HepG2 (cell line): ENCODE data around the gene E2F3. TPM values are rescaled to one million over a fixed set of nuclear protein-coding genes. Genes with fewer than 3 reads are reported as not detected.

Experiments used
- ARID3A ChIP-seq: IDR thresholded peaks from 2 replicates; pipeline ENCODE4 v1.6.1; 2012; ENCODE audit warnings: low read depth, low read length, improper control_type of control experiment
- CHCHD3 ChIP-seq: sonication (generic); formaldehyde crosslinking; IDR thresholded peaks from 2 replicates; pipeline ENCODE4 v1.8.0; 2022; ENCODE audit warnings: mild to moderate bottlenecking, missing genetic modification reagents, moderate library complexity
- E2F5 ChIP-seq: sonication (generic); formaldehyde crosslinking; conservative IDR thresholded peaks from 2 replicates; pipeline ENCODE4 v1.4.0; 2020; ENCODE audit warnings: missing genetic modification reagents
- EED ChIP-seq: sonication (generic); formaldehyde crosslinking; IDR thresholded peaks from 2 replicates; pipeline ENCODE4 v1.5.0; 2020; ENCODE audit warnings: mild to moderate bottlenecking, missing genetic modification reagents
- EP300 ChIP-seq, 3 experiments: sonication (generic) in 1 of 3; formaldehyde crosslinking in 1 of 3; IDR thresholded peaks; 2 replicates each; pipeline versions ENCODE4 v1.5.1 to v1.6.1; 2011 to 2020; ENCODE audit warnings: low read depth in 2 of 3, low read length in 2 of 3, borderline replicate concordance in 1 of 3, improper control_type of control experiment in 1 of 3, mild to moderate bottlenecking in 1 of 3, missing genetic modification reagents in 1 of 3, moderate library complexity in 1 of 3
- FOXC1 ChIP-seq: sonication (generic); formaldehyde crosslinking; IDR thresholded peaks from 2 replicates; pipeline ENCODE4 v1.8.0; 2022; ENCODE audit warnings: mild to moderate bottlenecking, missing genetic modification reagents, borderline replicate concordance
- GATAD2A ChIP-seq: IDR thresholded peaks from 2 replicates; pipeline ENCODE4 v1.6.1; 2016
- MAFF ChIP-seq: IDR thresholded peaks from 2 replicates; pipeline ENCODE4 v1.6.1; 2011; ENCODE audit warnings: low read depth, low read length, improper control_type of control experiment
- MLX ChIP-seq: IDR thresholded peaks from 2 replicates; pipeline ENCODE4 v1.6.1; 2016
- MTA3 ChIP-seq: sonication (generic); formaldehyde crosslinking; IDR thresholded peaks from 2 replicates; pipeline ENCODE4 v1.4.0; 2020; ENCODE audit warnings: missing genetic modification reagents
- MYC ChIP-seq: sonication (generic); formaldehyde crosslinking; IDR thresholded peaks from 2 replicates; pipeline ENCODE4 v1.9.0; 2021; ENCODE audit warnings: missing genetic modification reagents, borderline replicate concordance
- NFE2 ChIP-seq: sonication (generic); formaldehyde crosslinking; IDR thresholded peaks from 2 replicates; pipeline ENCODE4 v1.4.0; 2020; ENCODE audit warnings: missing genetic modification reagents
- POLR2A ChIP-seq, 2 experiments: IDR thresholded peaks; 2 replicates each; pipeline ENCODE4 v1.6.1; 2011; ENCODE audit warnings: low read depth in 2 of 2, low read length in 2 of 2, mild to moderate bottlenecking in 1 of 2, moderate library complexity in 1 of 2; ENCODE audit not compliant: insufficient read depth in 1 of 2
- SMC3 ChIP-seq: IDR thresholded peaks from 2 replicates; pipeline ENCODE4 v1.6.1; 2011; ENCODE audit warnings: low read length, improper control_type of control experiment
- TFDP1 ChIP-seq: IDR thresholded peaks from 2 replicates; pipeline ENCODE4 v1.6.1; 2016; ENCODE audit warnings: missing compliant biosample characterization, missing genetic modification reagents, borderline replicate concordance
- ZFAT ChIP-seq: sonication (generic); formaldehyde crosslinking; conservative IDR thresholded peaks from 2 replicates; pipeline ENCODE4 v1.8.1; 2023; ENCODE audit warnings: missing genetic modification reagents, inconsistent platforms
- ZHX1 ChIP-seq: sonication (generic); formaldehyde crosslinking; IDR thresholded peaks from 2 replicates; pipeline ENCODE4 v1.8.1; 2022; ENCODE audit warnings: low read depth, mild to moderate bottlenecking, missing genetic modification reagents
- ZMYM3 ChIP-seq: sonication (generic); formaldehyde crosslinking; IDR thresholded peaks from 2 replicates; pipeline ENCODE4 v1.5.1; 2020; ENCODE audit warnings: mild to moderate bottlenecking, missing genetic modification reagents
- ZNF253 ChIP-seq: sonication (generic); formaldehyde crosslinking; IDR thresholded peaks from 2 replicates; pipeline ENCODE4 v1.8.0; 2022; ENCODE audit warnings: mild to moderate bottlenecking, missing genetic modification reagents, borderline replicate concordance
- ZNF256 ChIP-seq: sonication (generic); formaldehyde crosslinking; conservative IDR thresholded peaks from 2 replicates; pipeline ENCODE4 v1.4.0; 2020; ENCODE audit warnings: missing genetic modification reagents
- ZNF577 ChIP-seq: sonication (generic); formaldehyde crosslinking; IDR thresholded peaks from 2 replicates; pipeline ENCODE4 v1.4.0; 2020; ENCODE audit warnings: mild to moderate bottlenecking, low read depth, missing genetic modification reagents, borderline replicate concordance
- polyA plus RNA-seq, 8 experiments: library from polyadenylated mRNA; depleted of rRNA in 3 of 8; stranded (reverse) in 7 of 8; unstranded in 1 of 8; fragments of >200 nt; fragmentation: Illumina TruSeq in 4 of 8; extraction: Trizol in 4 of 8; gene quantifications; 2 replicates each; pipeline versions ENCODE4 v1.2.1 to v1.2.3, GENCODE V29; 2011 to 2016; ENCODE audit warnings: low read depth in 4 of 8, missing spikeins in 1 of 8, mixed read lengths in 1 of 8; ENCODE audit not compliant: insufficient read depth in 1 of 8
- total RNA-seq, 5 experiments: library from RNA; depleted of rRNA; stranded (reverse); fragments of >200 nt; fragmentation: Illumina TruSeq; extraction: Trizol; gene quantifications; 2 replicates each; pipeline ENCODE4 v1.2.3, GENCODE V29; 2016; ENCODE audit warnings: low read depth in 1 of 5

Gene E2F3
- total and polyA plus RNA-seq, 2 of the 13 experiments (the other 11 are each of a cell fraction or from before 2014, with no cell fraction given) = 8.5 to 12.7 TPM

GRCh38 chr6:20400456-20401204 lies 1.0 kb upstream of the E2F3 start (continued):
- TF ChIP-seq ZHX1 (CRISPR knock-in tag) = 0 out of 2 replicates have a peak, but pooled peaks have one; percentile 52
- no peak for TF ChIP-seq TFDP1 (CRISPR knock-in tag)
- TF ChIP-seq ZNF577 (CRISPR knock-in tag) = no peak
- no peak for TF ChIP-seq ZMYM3 (CRISPR knock-in tag)
- no peak for TF ChIP-seq ZNF256 (CRISPR knock-in tag)
- 0 out of 2 replicates have a peak, but pooled peaks have one; percentile 35 for TF ChIP-seq MYC (CRISPR knock-in tag)
- no peak for TF ChIP-seq EP300 (IDR thresholded peaks at IDR 0.05; ENCODE audit: low read depth in 2 of 2, low read length in 2 of 2)
- no peak for TF ChIP-seq EP300 (CRISPR knock-in tag; IDR thresholded peaks at IDR 0.05; ENCODE audit: borderline replicate concordance)
- no peak for TF ChIP-seq GATAD2A
- 0 out of 2 replicates have a peak, but pooled peaks have one; percentile 48 for TF ChIP-seq ZNF253 (CRISPR knock-in tag)
- 0 out of 4 replicates have a peak, but pooled peaks of 1 of the 2 experiments have one; percentile 8 for TF ChIP-seq POLR2A (IDR thresholded peaks at IDR 0.05; ENCODE audit: insufficient read depth in 1 of 2, low read depth in 2 of 2, low read length in 2 of 2)
- TF ChIP-seq MTA3 (CRISPR knock-in tag) = no peak
- no peak for TF ChIP-seq CHCHD3 (CRISPR knock-in tag)
- TF ChIP-seq EED = no peak
- 0 out of 2 replicates have a peak, but pooled peaks have one; percentile 10 for TF ChIP-seq ARID3A
- TF ChIP-seq E2F5 (CRISPR knock-in tag) = no peak
- TF ChIP-seq MLX (CRISPR knock-in tag) = no peak
- peak; percentile 82 for TF ChIP-seq FOXC1 (CRISPR knock-in tag)
- TF ChIP-seq NFE2 = no peak
- TF ChIP-seq SMC3 = 0 out of 2 replicates have a peak, but pooled peaks have one; percentile 10
- no peak for TF ChIP-seq ZFAT
- 0 out of 2 replicates have a peak, but pooled peaks have one; percentile 2 for TF ChIP-seq MAFF
